ENCODE data around the gene NSRP1. TPM values are rescaled to one million over a fixed set of nuclear protein-coding genes. Genes with fewer than 3 reads are reported as not detected.
A peak's percentile ranks its signal among the peaks of the same experiment; 100 is the strongest.

Gene NSRP1
- total and polyA plus RNA-seq, 2 of the 4 experiments (the other 2 are of a cell fraction), result 3.4 to 14.2 TPM

GRCh38 chr17:30095507-30096244, 20.9 kb upstream of the NSRP1 start:
- Histone ChIP-seq H3K79me1 (ENCODE audit: low read depth in 1 of 2, low read length in 2 of 2) (no peaks in the 10 kb centered on the region), H3K27me3 (ENCODE audit: control insufficient read depth, insufficient read depth, low read length) (peaks cover 6% of the 10 kb centered on the region), H3K9me3 (ENCODE audit: control insufficient read depth, insufficient read depth, low read length) (no peaks in the 10 kb centered on the region), H4K91ac (ENCODE audit: insufficient read depth, low read depth, low read length) (no peak overlapping the region), H3K27ac (ENCODE audit: insufficient read depth, low read length) (no peak overlapping the region), H3K4me2 (ENCODE audit: low read depth, low read length) (no peak overlapping the region), H3K9me1 (ENCODE audit: insufficient read depth, low read length) (no peaks in the 10 kb centered on the region), H2BK5ac (ENCODE audit: low read depth, low read length, poor library complexity, severe bottlenecking) (no peak overlapping the region), H3K56ac (ENCODE audit: extremely low read depth, insufficient read depth, low read length) (no peak overlapping the region), H2BK120ac (ENCODE audit: low read depth, low read length) (no peak overlapping the region), H4K5ac (ENCODE audit: low read depth, low read length) (no peak overlapping the region), H3K4me3 (ENCODE audit: insufficient read depth, low read depth, low read length) (no peak overlapping the region), H4K8ac (ENCODE audit: low read depth in 2 of 2, low read length in 2 of 2) (no peak overlapping the region), H3K4ac (ENCODE audit: low read depth, low read length) (no peak overlapping the region), H3K9ac (ENCODE audit: low read depth, low read length) (no peak overlapping the region), H3K14ac (replicated peaks; ENCODE audit: low read depth, low read length) (no peak overlapping the region), H3K4me1 (ENCODE audit: control insufficient read depth, insufficient read depth, low read length) (peaks cover 2% of the 10 kb centered on the region), H3K36me3 (ENCODE audit: control insufficient read depth, insufficient read depth, low read length) (no peaks in the 10 kb centered on the region), H2AK9ac (replicated peaks; ENCODE audit: low read depth, low read length, poor library complexity) (no peak overlapping the region), H4K20me1 (ENCODE audit: insufficient read depth, low read length) (no peaks in the 10 kb centered on the region), H2AFZ (replicated peaks; ENCODE audit: low read length, poor library complexity) (peak overlapping the region; percentile 2), H3K18ac (ENCODE audit: low read depth, low read length) (no peak overlapping the region), H2BK20ac (ENCODE audit: low read depth, low read length) (no peak overlapping the region), H3K23ac (ENCODE audit: low read depth, low read length) (no peak overlapping the region), H2BK15ac (ENCODE audit: low read depth, low read length) (no peak overlapping the region), H2AK5ac (ENCODE audit: low read depth, low read length) (no peak overlapping the region)
- TF ChIP-seq FOS (IDR thresholded peaks at IDR 0.05; ENCODE audit: low read depth, low read length) (no peak), RAD21 (IDR thresholded peaks at IDR 0.05; ENCODE audit: low read length) (peak; percentile 23; the same call in 1 of the 2 replicates), MAFK (IDR thresholded peaks at IDR 0.05; ENCODE audit: low read depth, low read length) (peak; percentile 26; the same call in 1 of the 2 replicates), BHLHE40 (IDR thresholded peaks at IDR 0.05; ENCODE audit: low read depth, low read length) (no peak), SMC3 (IDR thresholded peaks at IDR 0.05; ENCODE audit: low read depth, low read length) (0 out of 2 replicates have a peak, but pooled peaks have one; percentile 12), MAZ (IDR thresholded peaks at IDR 0.05; ENCODE audit: borderline replicate concordance, low read depth, low read length) (no peak), ELK1 (IDR thresholded peaks at IDR 0.05; ENCODE audit: borderline replicate concordance, low read depth, low read length) (no peak), CTCF (conservative IDR thresholded peaks at IDR 0.05; ENCODE audit: low read depth, low read length) (peak; percentile 64), NFE2L2 (IDR thresholded peaks at IDR 0.05; ENCODE audit: low read depth, low read length) (0 out of 2 replicates have a peak, but pooled peaks have one; percentile 16), MXI1 (IDR thresholded peaks at IDR 0.05; ENCODE audit: borderline replicate concordance, low read depth, low read length) (no peak), CEBPB (IDR thresholded peaks at IDR 0.05; ENCODE audit: low read depth, low read length) (no peak), CHD1 (IDR thresholded peaks at IDR 0.05; ENCODE audit: low read depth, low read length) (no peak)
- DNase-seq, result peak; percentile 82
- no TSS peak for BruUV-seq (replicated peaks)
- in situ Hi-C loops (cut with MboI; ENCODE audit: low sequenced_read_pairs) (no loop called here), intact Hi-C loops (cut with micrococcal nuclease) (no loop called here), dilution Hi-C loops (cut with HindIII; ENCODE audit: low sequenced_read_pairs, unreplicated experiment) (no loop called here)
- ChIA-PET POLR2A (ENCODE audit: unreplicated experiment) (no interaction called here), CTCF (interaction anchor here (0.6 to 2.3 kb wide), 6 partner anchors 9 to 288 kb away, joined by 3 to 19 read pairs (median 8); no protein-coding TSS in a partner anchor)
- WGBS, 2 experiments (ENCODE audit: extremely low coverage in 2 of 2, insufficient read length in 1 of 2), result no CpG with 5 or more reads among the region's 4 CpGs
- ATAC-seq (ENCODE audit: low read depth), result peak; percentile 82

Measured in IMR-90 (cell line).